AG20443 (cell line): ENCODE results near the gene ALPI.
"Not testable (repeated sequence)": the region's sequence is repeated elsewhere in the genome, so short reads cannot be mapped to it uniquely, and the experiment has no call there.

Experiments used
- DNase-seq: peaks from one replicate; pipeline ENCODE4 v3.0.0; 2012; ENCODE audit warnings: low spot score, mixed read lengths

ALPI gene

GRCh38 chr2:232421189-232421785, 34.7 kb upstream of the ALPI start:
- no peak for DNase-seq

- no peak for DNase-seq
Measured at GRCh38 chr2:232422051-232422450, 33.9 kb upstream of the ALPI start.

GRCh38 chr2:232422996-232423395, 33.0 kb upstream of the ALPI start:
- not testable (repeated sequence) for DNase-seq

DNA sequence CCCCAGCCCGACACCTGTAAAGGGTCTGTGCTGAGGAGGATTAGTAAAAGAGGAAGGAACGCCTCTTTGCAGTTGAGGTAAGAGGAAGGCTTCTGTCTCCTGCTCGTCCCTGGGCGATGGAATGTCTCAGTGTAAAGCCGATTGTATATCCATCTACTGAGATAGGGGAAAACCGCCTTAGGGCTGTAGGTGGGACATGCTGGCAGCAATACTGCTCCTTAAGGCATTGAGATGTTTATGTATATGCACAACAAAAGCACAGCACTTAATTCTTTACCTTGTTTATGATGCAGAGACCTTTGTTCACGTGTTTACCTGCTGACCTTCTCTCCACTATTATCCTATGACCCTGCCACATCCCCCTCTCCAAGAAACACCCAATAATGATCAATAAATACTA, 32.5 kb upstream of the ALPI start:
- not testable (repeated sequence) for DNase-seq

- no peak for DNase-seq
Measured at GRCh38 chr2:232431705-232432590, 24.0 kb upstream of the ALPI start.

DNA sequence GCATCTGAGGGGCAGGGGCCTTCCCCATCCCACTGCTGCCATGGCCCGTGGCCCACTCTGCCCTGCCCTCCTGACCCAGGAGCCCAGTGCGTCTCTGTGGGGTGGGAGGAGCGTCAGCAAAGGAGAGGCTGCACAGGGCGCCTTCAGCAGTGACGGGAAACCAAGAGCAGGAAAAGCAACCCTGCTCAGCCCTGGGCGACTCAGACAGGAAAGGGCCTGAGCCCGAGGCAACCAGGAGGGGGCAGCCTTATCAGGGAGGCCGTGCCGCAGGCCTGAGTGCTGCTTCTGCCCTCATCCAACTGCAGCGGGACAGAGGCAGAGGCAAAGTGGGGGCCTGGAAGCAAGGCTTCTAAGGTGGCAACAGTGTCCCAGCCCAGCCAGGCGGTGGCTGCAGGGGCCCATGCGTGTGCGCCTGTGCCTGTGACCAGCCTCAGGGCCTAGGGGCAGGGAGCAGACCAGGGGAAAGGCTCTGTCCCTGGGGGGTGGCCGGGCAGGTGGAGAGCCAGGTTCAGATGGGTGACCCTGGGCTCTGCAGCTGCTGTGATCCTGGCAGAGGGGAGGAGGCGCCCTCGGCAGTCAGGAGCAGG, 23.3 kb upstream of the ALPI start:
- no peak for DNase-seq

GRCh38 chr2:232433622-232434021, 22.3 kb upstream of the ALPI start:
- DNase-seq = not testable (repeated sequence)

GRCh38 chr2:232434091-232434490, 21.9 kb upstream of the ALPI start:
- peak; percentile 7 for DNase-seq

- DNase-seq = peak; percentile 11
Measured at GRCh38 chr2:232434563-232435374, 21.2 kb upstream of the ALPI start.

GRCh38 chr2:232435375-232435648, 20.6 kb upstream of the ALPI start:
- peak; percentile 11 for DNase-seq

- peak; percentile 4 for DNase-seq
Measured at GRCh38 chr2:232435805-232436204, 20.1 kb upstream of the ALPI start.

- DNase-seq = peak; percentile 23
Measured at GRCh38 chr2:232436381-232437194, 19.4 kb upstream of the ALPI start.

GRCh38 chr2:232437195-232437571, 18.8 kb upstream of the ALPI start:
- no peak for DNase-seq

- DNase-seq = no peak
Measured at GRCh38 chr2:232438091-232438490, 17.9 kb upstream of the ALPI start.

GRCh38 chr2:232438951-232439757, 16.8 kb upstream of the ALPI start:
- DNase-seq = no peak

- DNase-seq = no peak
Measured at GRCh38 chr2:232439758-232440135, 16.2 kb upstream of the ALPI start.

DNA sequence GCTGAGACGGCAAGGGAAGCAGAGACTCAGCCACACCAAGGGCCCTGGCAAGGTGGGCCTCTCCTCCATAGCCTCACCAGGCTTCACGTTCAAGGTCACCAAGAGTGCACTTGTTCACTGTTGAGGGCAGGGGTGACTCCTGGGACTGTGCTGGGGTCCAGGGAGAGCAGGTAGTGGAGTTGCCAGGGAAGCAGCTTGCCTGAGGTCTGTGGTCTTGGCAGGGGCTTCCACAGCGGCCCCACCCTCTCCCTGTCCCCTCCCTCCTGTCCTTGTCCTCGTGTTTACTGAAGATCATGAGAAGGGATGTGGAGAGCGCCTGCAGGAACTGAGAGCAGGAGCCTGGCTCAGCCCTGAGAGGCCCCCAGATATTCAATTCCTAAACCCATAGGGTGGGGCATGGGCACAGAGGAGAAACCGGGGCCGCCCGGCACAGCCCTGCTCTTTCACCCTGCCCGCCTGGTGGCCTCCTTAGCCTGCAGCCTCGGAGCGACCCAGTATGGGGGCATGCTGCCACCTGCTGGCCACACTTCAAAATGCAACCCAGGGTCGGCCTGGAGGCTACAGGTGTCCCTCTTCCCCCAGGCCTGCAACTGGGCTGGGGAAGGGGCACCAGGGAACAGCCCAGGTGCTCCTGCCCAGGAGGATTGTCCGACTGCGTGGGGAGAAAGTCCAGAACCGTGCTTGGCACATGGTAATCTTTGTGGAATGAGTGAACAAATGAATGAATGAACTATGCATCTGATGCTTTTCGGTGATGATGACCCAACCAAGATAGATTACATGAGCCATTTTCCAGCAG, 15.5 kb upstream of the ALPI start:
- peak; percentile 89 for DNase-seq

DNA sequence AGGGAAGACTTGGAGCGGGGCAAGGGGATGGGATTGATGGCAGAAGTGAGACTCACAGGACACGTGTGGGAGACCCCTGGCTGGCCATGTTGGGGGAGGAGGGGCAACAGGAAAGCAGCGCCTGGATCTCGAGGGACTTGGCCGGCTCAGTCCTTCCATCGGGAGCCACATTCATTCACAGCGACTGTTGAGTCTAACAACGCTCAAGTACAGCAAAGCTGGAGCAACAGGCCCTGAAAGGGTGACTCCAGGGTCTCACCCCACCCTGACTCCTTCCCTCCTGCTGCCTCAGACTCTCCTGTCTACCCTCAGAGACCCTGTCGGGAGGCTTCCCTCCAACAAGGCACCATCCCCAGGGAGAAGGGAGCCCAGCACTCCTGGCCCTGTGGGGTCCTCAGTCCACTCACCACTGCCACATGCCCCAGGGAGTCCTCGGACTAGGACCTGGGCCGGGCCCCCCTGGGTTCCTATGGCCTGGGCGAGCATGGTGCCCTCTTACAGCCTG, 14.8 kb upstream of the ALPI start:
- no peak for DNase-seq

GRCh38 chr2:232441922-232442321, 14.0 kb upstream of the ALPI start:
- DNase-seq = not testable (repeated sequence)

DNA sequence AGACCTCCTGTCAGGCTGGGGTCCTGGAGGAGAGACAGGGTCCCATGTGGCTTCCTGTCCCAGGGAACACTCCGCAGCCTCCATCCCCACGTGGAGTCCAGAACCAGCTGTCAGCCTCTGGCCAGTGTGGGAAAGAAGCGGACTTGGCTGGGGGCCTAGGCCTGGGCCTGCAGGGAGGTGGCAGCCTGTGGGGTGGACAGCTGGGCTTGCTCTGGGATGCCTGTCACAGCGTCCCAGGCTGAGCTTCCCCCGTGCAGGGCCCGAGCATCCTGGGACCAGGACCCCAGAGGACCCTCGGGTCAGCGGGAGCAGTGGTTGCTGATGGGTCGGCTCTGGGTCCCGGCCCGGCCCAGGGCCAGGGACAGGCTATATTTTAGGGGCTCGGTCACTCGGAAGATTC, 13.5 kb upstream of the ALPI start:
- DNase-seq = not testable (repeated sequence)
